Stimulated activated memory B cell treated with anti-CD40 and anti-IgM and Interleukin-4, amounts not matched to agents 10 μg/mL and 1 μg/mL and 100 μg/mL, for 72 hours (primary cell): ENCODE results near the gene KCNQ2.
A peak's percentile ranks its signal among the peaks of the same experiment; 100 is the strongest.

Experiments
- ATAC-seq: fragments of 150-1000 bp; cut with Tn5 transposase; 2 replicates; pipeline ENCODE4 v1.10.0; 2021
- H3K27ac Mint-ChIP-seq: one replicate; pipeline ENCODE4 v1.8.0; 2022; ENCODE audit warnings: mild to moderate bottlenecking, mixed read lengths
- H3K27me3 Mint-ChIP-seq: one replicate; pipeline ENCODE4 v1.8.0; 2022; ENCODE audit warnings: mixed read lengths
- H3K36me3 Mint-ChIP-seq: one replicate; pipeline ENCODE4 v1.8.0; 2022; ENCODE audit warnings: mixed read lengths
- H3K4me1 Mint-ChIP-seq: one replicate; pipeline ENCODE4 v1.8.0; 2022; ENCODE audit warnings: mixed read lengths
- H3K4me3 Mint-ChIP-seq: one replicate; pipeline ENCODE4 v1.8.0; 2022; ENCODE audit warnings: mild to moderate bottlenecking, moderate library complexity, mixed read lengths
- H3K9me3 Mint-ChIP-seq: one replicate; pipeline ENCODE4 v1.8.0; 2022; ENCODE audit warnings: mixed read lengths

KCNQ2 gene

DNA sequence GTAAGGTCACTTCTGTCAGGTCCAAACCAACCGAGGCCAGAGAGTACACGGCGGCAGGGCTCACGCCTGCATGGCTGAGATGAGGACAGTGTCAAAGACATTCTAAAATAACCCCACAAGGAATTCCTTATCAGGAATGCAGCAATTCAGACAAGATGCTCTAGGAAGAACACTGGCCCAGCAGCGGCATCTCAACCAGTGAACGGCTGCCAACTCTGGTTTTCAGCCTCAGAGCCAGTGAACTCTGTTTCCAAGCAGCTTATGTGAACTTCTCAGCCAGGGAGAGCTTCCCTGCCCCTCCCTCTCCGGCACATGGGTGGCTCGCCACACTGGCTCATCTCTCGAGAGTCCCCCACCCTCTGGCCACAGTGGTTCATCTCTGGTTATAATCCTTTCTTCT, 36.9 kb downstream of the KCNQ2 start:
- Mint-ChIP-seq H3K4me1 (peaks cover 28% of the 10 kb centered on the region), H3K9me3 (no peaks in the 10 kb centered on the region), H3K27me3 (peaks cover 64% of the 10 kb centered on the region), H3K4me3 (no peak overlapping the region), H3K27ac (no peak overlapping the region), H3K36me3 (no peaks in the 10 kb centered on the region)
- ATAC-seq = no peak

DNA sequence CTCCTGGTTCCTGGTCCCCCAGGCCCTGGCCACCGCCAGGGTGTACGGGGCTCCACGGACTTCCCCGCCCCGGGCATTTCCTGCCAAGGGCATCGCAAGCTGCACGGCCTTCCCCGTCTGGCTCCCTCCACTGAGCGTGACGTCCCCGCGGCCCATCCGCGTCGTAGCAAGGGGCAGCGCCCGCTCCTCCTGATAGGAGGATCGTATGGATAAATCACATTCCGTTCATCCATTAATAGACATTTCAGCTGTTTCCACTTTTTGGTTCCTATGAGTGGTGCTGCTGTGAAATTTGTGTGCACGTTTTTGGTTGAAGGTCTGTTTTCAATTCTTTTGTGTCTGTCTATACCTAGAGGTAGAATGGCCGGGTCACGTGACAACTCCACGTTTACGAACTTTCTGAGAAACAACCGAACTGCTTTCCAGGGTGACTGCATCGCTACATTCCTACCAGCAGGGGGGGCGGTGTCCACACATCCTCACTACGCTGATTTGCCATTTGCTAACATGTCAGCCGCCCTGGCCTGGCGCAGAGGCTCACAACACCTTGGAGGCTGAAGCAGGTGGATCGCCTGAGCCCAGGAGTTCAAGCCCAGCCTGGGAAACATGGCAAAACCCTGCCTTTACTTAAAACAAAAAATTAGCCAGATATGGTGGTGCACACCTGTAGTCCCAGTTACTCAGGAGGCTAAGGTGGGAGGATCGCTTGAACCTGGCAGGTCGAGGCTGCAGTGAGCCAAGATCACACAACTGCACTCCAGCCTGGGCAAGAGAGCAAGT, 37.7 kb downstream of the KCNQ2 start:
- Mint-ChIP-seq H3K4me3 (no peak overlapping the region), H3K9me3 (no peaks in the 10 kb centered on the region), H3K27ac (no peak overlapping the region), H3K36me3 (no peaks in the 10 kb centered on the region), H3K4me1 (peaks cover 26% of the 10 kb centered on the region), H3K27me3 (peaks cover 59% of the 10 kb centered on the region)
- ATAC-seq = peak; percentile 57

DNA sequence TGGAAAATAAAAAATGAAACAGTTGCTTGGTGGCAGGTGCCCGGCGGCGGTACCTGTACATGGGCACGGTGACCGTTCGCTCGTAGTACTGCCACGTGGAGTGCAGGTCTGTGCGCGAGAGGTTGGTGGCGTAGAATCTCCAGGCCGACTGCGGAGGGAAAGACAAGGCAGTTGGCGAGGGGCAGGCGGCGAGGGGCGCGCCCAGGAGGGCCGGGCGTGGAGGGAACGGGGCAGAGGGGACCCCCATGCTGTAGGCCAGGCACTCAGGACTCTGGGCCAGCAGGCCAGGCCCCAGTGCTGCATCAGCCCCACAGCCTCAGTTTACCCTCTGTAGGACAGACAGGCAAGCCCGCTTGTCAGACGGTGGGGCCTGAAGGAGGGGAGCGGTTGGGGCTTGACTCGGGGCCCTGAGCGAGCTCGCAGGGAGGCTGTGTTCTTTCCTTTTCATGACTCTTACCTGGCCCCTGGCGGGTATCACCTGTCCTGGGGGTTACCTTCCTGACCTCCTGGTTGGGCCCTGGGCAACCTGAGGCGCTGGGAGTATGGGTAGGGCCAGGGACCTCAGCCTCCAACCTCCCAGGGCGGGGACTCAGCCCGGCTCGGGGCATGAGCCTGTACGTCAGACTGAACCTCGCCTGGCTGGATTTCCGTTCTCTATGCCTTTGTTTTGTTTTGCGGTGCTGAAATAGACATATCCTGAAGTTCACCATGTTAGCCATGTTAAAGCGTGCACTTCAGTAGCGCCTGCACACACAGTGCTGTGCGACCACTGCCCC, 38.5 kb downstream of the KCNQ2 start:
- Mint-ChIP-seq H3K9me3 (no peaks in the 10 kb centered on the region), H3K36me3 (no peaks in the 10 kb centered on the region), H3K27me3 (peaks cover 59% of the 10 kb centered on the region), H3K4me1 (peaks cover 26% of the 10 kb centered on the region), H3K4me3 (no peak overlapping the region), H3K27ac (no peak overlapping the region)
- ATAC-seq = no peak

DNA sequence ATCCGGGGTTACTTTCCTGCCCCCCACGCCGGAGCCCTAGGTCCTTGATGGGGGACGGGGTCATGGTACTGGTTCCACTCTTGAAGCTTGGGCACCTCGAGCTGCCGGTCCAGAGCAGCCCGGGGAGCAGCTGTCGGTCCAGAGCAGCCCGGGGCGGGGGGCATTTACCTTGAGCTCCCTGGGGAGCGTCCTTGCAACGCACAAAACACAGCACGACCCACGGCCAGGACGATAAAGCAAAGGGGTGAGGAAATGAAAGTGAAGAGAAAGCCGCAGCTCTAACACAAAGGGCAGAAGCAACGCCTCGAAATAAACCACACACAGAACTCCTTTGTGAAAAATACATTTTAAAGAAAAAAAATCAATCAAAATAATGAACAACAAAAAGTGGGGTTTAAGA, 39.1 kb downstream of the KCNQ2 start:
- no peaks in the 10 kb centered on the region for H3K36me3 Mint-ChIP-seq
- H3K9me3 Mint-ChIP-seq = no peaks in the 10 kb centered on the region
- peaks cover 26% of the 10 kb centered on the region for H3K4me1 Mint-ChIP-seq
- ATAC-seq = no peak
- H3K27ac Mint-ChIP-seq = no peak overlapping the region
- H3K27me3 Mint-ChIP-seq = peaks cover 53% of the 10 kb centered on the region
- H3K4me3 Mint-ChIP-seq = peak overlapping the region; percentile 34

DNA sequence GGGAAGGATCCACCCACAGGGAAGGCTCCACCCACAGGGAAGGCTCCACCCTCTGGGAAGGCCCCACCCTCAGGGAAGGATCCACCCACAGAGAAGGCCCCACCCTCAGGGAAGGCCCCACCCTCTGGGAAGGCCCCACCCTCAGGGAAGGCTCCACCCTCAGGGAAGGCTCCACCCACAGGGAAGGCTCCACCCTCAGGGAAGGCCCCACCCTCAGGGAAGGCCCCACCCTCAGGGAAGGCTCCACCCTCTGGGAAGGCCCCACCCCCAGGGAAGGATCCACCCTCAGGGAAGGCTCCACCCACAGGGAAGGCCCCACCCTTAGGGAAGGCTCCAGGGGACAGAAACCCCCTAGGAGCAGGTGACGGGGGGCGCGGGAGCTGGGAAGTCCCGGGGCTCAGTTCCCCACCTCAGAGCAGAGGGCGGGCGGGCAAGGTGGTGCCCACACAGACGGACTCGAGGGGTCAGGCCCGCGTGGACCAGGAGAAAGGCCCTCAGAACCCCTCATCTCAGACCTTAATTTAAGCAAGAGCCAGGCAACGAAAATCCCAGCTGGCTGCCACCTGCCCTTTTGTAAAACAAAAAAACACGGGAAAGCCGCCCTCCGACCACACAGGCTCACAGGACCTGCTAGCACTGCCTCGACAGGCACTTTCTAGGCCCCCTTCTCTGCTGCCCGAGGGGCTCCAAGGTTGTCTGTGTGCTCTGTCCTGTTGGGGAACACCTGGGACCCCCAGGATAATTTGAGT, 39.7 kb downstream of the KCNQ2 start:
- Mint-ChIP-seq H3K36me3 (no peaks in the 10 kb centered on the region), H3K4me3 (no peak overlapping the region), H3K27ac (no peak overlapping the region), H3K4me1 (peaks cover 26% of the 10 kb centered on the region), H3K27me3 (peaks cover 49% of the 10 kb centered on the region), H3K9me3 (no peaks in the 10 kb centered on the region)
- ATAC-seq = no peak

DNA sequence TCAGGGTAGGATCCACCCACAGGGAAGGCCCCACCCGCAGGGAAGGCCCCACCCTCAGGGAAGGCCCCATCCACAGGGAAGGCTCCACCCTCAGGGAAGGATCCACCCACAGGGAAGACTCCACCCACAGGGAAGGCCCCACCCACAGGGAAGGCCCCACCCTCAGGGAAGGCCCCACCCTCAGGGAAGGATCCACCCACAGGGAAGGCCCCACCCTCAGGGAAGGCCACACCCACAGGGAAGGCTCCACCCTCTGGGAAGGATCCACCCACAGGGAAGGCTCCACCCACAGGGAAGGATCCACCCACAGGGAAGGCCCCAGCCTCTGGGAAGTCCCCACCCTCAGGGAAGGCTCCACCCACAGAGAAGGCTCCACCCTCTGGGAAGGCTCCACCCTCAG, 40.5 kb downstream of the KCNQ2 start:
- peaks cover 26% of the 10 kb centered on the region for H3K4me1 Mint-ChIP-seq
- no peak overlapping the region for H3K27ac Mint-ChIP-seq
- no peaks in the 10 kb centered on the region for H3K9me3 Mint-ChIP-seq
- H3K27me3 Mint-ChIP-seq = peaks cover 49% of the 10 kb centered on the region
- H3K36me3 Mint-ChIP-seq = no peaks in the 10 kb centered on the region
- ATAC-seq = no peak
- no peak overlapping the region for H3K4me3 Mint-ChIP-seq

DNA sequence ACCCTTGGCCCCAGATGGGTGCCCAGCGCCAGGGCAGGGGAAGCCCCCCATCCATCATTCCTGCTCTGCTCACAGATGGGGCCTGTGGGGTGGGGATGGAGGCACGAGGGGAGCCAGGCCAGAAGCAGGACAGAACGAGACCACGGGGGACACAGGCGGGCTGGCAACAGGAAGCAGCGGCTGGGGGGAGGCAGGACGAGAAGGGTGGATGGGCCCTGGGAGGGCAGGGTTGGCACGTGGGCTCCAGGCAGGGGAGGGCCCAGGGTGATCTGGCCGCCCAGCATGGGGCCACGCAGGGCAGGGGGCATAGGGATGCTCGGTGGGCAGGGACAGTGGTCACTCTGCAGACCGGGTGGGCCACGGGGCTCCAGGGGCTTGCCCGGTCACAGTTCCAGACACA, 41.6 kb downstream of the KCNQ2 start:
- ATAC-seq = no peak
- no peak overlapping the region for H3K4me3 Mint-ChIP-seq
- no peaks in the 10 kb centered on the region for H3K36me3 Mint-ChIP-seq
- H3K9me3 Mint-ChIP-seq = no peaks in the 10 kb centered on the region
- no peak overlapping the region for H3K27ac Mint-ChIP-seq
- peaks cover 26% of the 10 kb centered on the region for H3K4me1 Mint-ChIP-seq
- peaks cover 57% of the 10 kb centered on the region for H3K27me3 Mint-ChIP-seq

DNA sequence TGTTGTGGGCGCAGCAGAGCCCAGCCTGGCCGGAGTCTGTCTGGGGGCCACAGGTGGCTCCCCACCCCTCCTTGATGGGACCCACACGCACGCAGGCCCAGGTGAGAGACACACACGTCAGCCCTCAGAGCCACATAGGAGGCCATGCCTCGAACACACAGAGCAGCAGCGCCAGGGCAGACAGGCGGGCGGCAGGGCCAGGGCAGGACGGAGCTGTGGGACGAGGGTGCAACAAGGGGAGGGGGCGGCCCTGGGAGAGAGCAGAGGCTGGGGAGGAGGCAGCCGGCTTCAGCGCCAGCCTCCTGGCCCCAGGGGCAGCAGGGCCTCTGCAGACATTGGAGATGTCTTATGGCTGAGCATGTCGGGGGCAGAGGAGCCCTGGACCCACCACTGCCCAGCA, 42.5 kb downstream of the KCNQ2 start:
- Mint-ChIP-seq H3K27ac (no peak overlapping the region), H3K9me3 (no peaks in the 10 kb centered on the region), H3K4me1 (peaks cover 20% of the 10 kb centered on the region), H3K27me3 (peaks cover 57% of the 10 kb centered on the region), H3K36me3 (no peaks in the 10 kb centered on the region), H3K4me3 (no peak overlapping the region)
- ATAC-seq = no peak

DNA sequence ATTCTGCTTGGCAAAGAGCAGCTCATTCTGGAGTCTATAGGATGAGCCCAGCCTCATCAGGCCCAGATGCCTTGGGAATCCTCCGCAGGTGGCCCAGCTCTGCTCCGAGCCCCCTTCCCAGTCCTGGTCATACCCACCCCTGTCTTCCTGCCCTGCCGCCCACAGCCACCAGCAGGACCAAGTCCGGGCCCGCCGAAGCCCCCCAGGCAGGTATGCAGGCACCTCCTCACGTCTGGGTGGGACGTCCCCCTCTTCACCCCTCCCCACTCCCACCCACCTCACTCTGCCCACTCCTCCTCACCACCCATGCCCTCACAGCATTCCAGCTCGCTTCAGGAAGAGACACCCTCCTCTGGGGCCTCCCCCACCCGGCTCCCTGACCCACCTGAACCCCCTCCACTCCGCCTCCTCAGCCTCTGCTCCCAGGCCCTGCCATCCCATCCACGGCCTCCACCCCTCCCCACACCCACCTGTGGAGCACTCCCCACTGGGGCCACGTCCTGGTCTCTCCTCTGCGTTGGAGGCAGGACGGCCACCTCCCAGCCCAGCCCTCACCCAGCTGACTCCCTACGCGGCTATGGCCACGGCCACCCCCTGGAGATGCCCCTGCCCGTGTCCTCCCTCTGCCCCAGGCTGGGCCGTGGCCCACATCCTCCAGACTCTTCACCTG, 43.4 kb downstream of the KCNQ2 start:
- H3K4me1 Mint-ChIP-seq = peaks cover 10% of the 10 kb centered on the region
- H3K27me3 Mint-ChIP-seq = peaks cover 59% of the 10 kb centered on the region
- no peak overlapping the region for H3K27ac Mint-ChIP-seq

DNA sequence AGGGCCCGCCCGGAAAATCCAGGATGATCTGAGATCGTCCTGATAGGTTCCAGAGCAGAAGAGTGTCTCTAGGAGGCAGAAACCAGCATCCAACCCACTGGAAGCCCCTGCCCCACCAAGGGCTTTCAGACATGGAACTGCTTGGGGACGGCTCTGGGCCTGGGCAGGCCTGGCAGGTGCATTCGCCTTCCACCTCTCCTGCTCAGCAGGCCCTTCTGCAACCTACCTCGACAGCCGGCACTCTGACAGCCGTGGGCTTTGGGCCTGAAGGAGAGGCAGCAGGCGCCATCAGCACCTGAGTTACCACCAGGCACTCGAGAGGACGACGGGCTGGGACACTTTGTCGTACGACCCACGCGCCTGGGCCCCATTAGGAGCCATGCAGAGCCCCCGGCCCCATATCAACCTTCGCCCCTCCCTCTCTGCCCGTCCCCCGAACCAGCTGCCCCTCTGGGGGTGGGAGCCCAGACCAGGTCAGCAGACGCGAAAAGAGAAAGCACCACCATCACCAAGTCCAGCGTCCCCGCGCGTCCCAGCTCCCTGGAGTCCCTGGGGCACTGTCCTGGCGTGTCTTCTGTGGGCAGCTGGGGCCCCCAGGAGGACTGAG, 44.6 kb downstream of the KCNQ2 start:
- no peak overlapping the region for H3K4me3 Mint-ChIP-seq
- H3K4me1 Mint-ChIP-seq = no peaks in the 10 kb centered on the region
- no peaks in the 10 kb centered on the region for H3K9me3 Mint-ChIP-seq
- no peak overlapping the region for H3K27ac Mint-ChIP-seq
- peak; percentile 14 for ATAC-seq
- H3K27me3 Mint-ChIP-seq = peaks cover 56% of the 10 kb centered on the region
- H3K36me3 Mint-ChIP-seq = no peaks in the 10 kb centered on the region

More for the DNA sequence above, 43.4 kb downstream of the KCNQ2 start:
- H3K4me3 Mint-ChIP-seq = no peak overlapping the region
- no peaks in the 10 kb centered on the region for H3K9me3 Mint-ChIP-seq
- ATAC-seq = peak; percentile 56
- H3K36me3 Mint-ChIP-seq = no peaks in the 10 kb centered on the region

DNA sequence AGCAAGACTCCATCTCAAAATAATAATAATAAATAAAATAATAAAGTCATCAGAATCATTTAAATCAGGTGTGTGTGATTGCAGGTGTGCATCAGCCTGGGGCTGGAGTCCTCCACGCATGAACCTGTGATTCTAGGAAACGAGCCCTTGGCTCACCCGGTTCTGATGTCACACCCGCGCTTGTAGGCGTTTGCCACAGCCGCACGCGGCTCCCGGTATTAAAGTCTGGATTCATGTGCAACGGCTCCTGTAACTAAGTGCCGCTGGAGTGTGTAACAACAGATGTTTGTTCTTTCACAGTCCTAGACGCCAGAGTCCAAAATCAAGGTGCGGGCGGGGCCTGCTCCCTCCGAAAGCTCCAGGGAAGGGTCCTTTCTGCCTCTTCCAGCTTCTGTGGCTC, 45.2 kb downstream of the KCNQ2 start:
- no peak overlapping the region for H3K27ac Mint-ChIP-seq
- H3K4me1 Mint-ChIP-seq = no peaks in the 10 kb centered on the region
- no peak overlapping the region for H3K4me3 Mint-ChIP-seq
- H3K27me3 Mint-ChIP-seq = peaks cover 56% of the 10 kb centered on the region
- no peak for ATAC-seq
- H3K9me3 Mint-ChIP-seq = no peaks in the 10 kb centered on the region
- H3K36me3 Mint-ChIP-seq = no peaks in the 10 kb centered on the region

DNA sequence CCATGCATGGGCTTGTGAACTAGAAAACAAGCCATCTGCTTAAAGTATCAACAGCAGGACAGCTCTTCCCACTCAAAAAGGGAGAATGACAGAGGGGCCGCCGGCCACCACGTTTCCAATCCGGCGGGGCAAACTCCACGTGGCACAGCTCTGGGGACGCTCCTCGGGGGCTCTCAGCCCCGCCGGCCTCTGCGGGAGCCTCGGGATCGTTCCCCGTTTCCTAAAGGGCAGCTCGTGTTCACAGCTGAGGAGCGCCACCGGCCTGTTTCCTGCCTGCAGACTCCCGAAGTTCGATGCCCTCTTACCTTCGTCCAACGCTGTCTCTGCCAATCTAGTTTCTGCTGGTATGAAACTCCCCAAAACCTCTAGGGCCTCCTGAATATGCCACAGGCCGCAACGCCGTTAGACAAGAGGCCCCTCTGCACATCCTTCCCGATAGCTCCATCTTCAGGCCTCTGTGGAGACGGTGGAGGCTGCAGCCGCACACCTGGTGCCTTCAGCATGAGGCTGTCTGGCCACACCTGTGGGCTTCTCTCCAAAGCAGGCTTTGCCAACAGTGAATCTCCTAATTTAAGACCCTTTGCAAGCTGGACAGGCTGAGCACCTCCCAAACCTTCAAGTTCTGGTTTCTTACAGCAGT, 46.5 kb downstream of the KCNQ2 start:
- no peak for ATAC-seq
- Mint-ChIP-seq H3K27me3 (peaks cover 56% of the 10 kb centered on the region), H3K4me1 (no peaks in the 10 kb centered on the region), H3K27ac (no peak overlapping the region), H3K4me3 (no peak overlapping the region), H3K36me3 (no peaks in the 10 kb centered on the region), H3K9me3 (no peaks in the 10 kb centered on the region)

DNA sequence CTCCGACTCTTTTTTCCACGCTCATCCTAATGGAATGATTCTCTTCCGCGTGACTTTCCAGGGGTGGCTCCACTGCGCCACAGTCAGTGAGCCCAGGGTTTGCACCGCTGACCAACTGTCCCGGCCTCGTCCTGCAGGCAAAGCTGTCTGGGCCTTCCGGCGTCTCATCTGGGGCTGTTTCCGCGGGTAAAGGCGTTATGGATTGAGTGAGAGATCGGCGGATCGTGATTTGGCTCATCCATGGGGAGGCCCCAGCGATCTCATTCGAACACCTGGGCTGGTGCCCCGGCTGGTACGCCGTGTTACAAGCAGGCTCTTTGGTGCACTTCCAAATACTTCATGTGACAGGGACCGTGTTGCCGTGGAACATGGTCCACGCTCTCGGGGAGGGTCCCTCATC, 47.8 kb downstream of the KCNQ2 start:
- H3K27me3 Mint-ChIP-seq = peaks cover 55% of the 10 kb centered on the region
- no peak for ATAC-seq
- H3K27ac Mint-ChIP-seq = no peak overlapping the region
- H3K4me1 Mint-ChIP-seq = no peaks in the 10 kb centered on the region
- H3K4me3 Mint-ChIP-seq = no peak overlapping the region
- no peaks in the 10 kb centered on the region for H3K36me3 Mint-ChIP-seq
- no peaks in the 10 kb centered on the region for H3K9me3 Mint-ChIP-seq

DNA sequence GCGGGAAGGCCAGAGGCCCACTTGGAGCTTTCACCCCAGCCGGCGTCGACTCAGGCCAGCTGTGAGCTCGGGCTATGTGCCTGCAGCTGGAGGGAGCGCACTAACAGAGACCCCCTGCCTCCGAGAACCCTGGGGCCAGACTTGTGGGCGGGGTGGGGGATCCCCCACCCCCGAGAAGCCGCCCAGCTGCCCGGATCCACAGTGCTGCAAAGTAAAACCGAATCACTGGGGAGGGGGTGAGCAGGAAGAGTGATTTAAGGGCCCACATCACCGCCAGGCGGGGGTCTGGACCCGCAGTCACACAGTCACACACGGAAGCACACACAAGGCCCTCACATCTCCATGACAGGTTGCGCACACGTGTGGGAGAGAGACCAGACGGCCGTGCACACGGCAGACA, 48.7 kb downstream of the KCNQ2 start:
- ATAC-seq = no peak
- Mint-ChIP-seq H3K4me3 (no peak overlapping the region), H3K27me3 (peaks cover 57% of the 10 kb centered on the region), H3K9me3 (no peaks in the 10 kb centered on the region), H3K27ac (no peak overlapping the region), H3K36me3 (no peaks in the 10 kb centered on the region), H3K4me1 (no peaks in the 10 kb centered on the region)
